Duodenal mucosa (tissue), 2 donors: ENCODE data around the gene TUBB4B.
"Not testable (repeated sequence)": the region's sequence is repeated elsewhere in the genome, so short reads cannot be mapped to it uniquely, and the experiment has no call there.

ENCODE experiments used
- H3K27ac ChIP-seq: one replicate; pipeline ENCODE4 v1.7.0; 2013; ENCODE audit warnings: low read depth, low read length
- H3K27me3 ChIP-seq, 2 donors: one replicate each; pipeline ENCODE4 v1.7.0; 2013; ENCODE audit warnings: low read length in 2 of 2, control low read depth in 1 of 2; ENCODE audit not compliant: insufficient read depth in 2 of 2, control insufficient read depth in 1 of 2
- H3K36me3 ChIP-seq, 2 donors: one replicate each; pipeline ENCODE4 v1.7.0; 2013; ENCODE audit warnings: low read length in 2 of 2, control low read depth in 1 of 2; ENCODE audit not compliant: insufficient read depth in 2 of 2, control insufficient read depth in 1 of 2
- H3K4me1 ChIP-seq, 2 donors: one replicate each; pipeline ENCODE4 v1.7.0; 2013; ENCODE audit warnings: low read length in 2 of 2, control low read depth in 1 of 2; ENCODE audit not compliant: insufficient read depth in 2 of 2, control insufficient read depth in 1 of 2
- H3K4me3 ChIP-seq, 2 donors: one replicate each; pipeline ENCODE4 v1.7.0; 2013; ENCODE audit warnings: low read length in 2 of 2, low read depth in 1 of 2
- H3K9ac ChIP-seq, 2 donors: one replicate each; pipeline ENCODE4 v1.7.0; 2013; ENCODE audit warnings: low read length in 2 of 2, low read depth in 1 of 2
- H3K9me3 ChIP-seq, 2 donors: one replicate each; pipeline ENCODE4 v1.7.0; 2013; ENCODE audit warnings: low read length in 2 of 2, control low read depth in 1 of 2; ENCODE audit not compliant: control insufficient read depth in 1 of 2

Gene TUBB4B

DNA sequence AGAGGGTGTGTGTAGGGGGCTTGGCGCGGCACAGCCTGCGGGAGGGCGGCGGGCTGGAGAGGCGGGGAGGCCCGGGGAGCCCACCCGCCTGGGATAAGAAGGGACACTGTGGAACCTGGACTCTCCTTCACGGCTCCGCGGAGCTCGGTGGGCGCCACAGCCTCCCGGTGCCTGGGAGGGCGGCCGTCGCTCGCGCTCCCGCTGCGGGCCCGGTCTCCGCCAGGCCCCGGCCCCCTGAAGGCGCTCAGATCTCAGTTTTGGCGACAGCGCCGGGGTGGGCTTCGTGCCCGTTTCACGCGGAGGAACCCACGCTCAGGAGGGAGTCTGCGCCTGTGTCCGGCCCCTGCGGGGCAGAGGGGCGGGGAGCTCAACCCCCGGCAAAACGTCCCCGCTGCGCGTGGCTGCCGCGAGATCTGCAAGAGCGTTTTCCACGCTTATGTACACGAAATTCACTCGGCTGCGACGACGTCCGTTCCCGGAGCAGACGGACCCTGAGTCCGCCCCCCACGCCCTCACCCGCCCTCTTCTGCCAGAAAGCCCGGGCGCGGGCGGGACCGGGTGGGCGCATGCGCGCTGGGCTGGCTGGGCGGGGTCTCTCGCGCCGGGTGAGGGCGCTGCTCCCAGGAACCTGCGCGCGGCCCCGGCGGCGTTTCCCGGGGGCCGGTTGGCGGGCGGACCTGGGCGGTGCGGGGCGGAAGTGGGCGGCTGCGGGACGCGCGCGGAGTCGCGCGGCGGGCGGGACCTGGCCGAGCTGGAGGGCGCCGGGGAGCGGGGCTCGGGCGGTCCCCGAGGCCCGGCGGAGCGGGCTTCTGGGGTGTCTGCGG, 13.7 kb downstream of the TUBB4B start, which contains the start of gene NELFB:
Gene NELFB (plus strand): TSS at position 704 of the 824 bp plus-strand sequence.
- no peaks in the 10 kb centered on the region for H3K9me3 ChIP-seq
- H3K27ac ChIP-seq, result peak within 1 kb of the TSS; percentile 63
- H3K4me1 ChIP-seq, result peaks cover 21 to 33% of the 10 kb centered on the region in 2 donors
- H3K36me3 ChIP-seq, result peaks cover 5 to 21% of the 10 kb centered on the region in 2 donors
- H3K27me3 ChIP-seq, result no peaks in the 10 kb centered on the region
- peak within 1 kb of the TSS; percentile 74 to 91 for H3K9ac ChIP-seq
- H3K4me3 ChIP-seq, result peak within 1 kb of the TSS; percentile 84 to 93

DNA sequence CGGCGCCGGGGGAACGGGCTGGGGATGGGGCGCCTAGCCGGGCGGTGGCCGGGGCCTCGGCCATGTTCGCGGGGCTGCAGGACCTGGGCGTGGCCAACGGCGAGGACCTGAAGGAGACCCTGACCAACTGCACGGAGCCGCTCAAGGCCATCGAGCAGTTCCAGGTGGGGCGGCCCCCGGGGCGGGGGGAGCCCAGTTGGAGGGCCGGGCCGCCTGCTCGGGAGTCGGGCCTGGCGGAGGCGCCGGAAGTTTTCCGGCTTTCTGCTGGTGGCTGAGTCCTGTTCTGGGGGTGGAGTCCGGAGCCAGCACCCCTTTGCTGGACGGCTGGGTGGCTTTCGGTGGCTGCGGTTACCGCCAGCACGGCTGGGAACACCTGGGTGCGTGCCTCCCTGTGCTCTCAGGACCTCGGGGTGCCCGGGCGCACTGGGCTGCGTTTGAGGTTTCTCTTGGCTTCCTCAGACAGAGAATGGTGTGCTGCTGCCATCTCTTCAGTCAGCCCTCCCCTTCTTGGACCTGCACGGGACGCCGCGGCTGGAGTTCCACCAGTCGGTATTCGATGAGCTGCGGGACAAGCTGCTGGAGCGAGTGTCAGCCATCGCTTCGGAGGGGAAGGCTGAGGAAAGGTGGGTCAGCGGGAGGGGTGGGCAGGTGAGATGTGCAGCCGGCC, 14.5 kb downstream of the TUBB4B start:
- Histone ChIP-seq H3K27ac (peak overlapping the region; percentile 32), H3K4me1 (peaks cover 21 to 33% of the 10 kb centered on the region in 2 donors), H3K27me3 (no peaks in the 10 kb centered on the region), H3K36me3 (peaks cover 5 to 21% of the 10 kb centered on the region in 2 donors), H3K9ac (peak overlapping the region; percentile 65 to 85), H3K4me3 (peak overlapping the region; percentile 84 to 93), H3K9me3 (no peaks in the 10 kb centered on the region)

DNA sequence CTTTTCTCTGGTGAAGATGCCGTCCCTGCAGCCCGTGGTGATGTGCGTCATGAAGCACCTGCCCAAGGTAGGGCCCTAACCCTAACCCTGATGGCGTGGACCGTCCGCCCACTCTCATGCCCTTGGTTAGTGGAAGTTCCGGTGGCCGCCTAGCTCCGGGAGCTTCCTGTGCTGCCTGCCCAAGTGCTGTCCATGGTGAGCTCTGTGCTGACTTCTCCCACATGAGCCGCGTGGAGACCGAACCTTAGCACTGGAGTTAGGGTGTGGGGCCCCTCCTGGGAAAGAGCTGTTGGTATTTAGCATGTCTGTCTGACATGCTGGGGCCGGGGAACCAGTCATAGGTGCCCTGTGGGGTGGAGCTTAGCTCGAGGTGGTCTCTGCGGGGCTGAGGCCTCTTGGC, 15.3 kb downstream of the TUBB4B start:
- peak overlapping the region; percentile 84 to 93 for H3K4me3 ChIP-seq
- peak overlapping the region; percentile 65 to 85 for H3K9ac ChIP-seq
- no peaks in the 10 kb centered on the region for H3K27me3 ChIP-seq
- H3K27ac ChIP-seq, result no peak overlapping the region
- H3K4me1 ChIP-seq, result peaks cover 21 to 33% of the 10 kb centered on the region in 2 donors
- H3K9me3 ChIP-seq, result no peaks in the 10 kb centered on the region
- peaks cover 5 to 21% of the 10 kb centered on the region in 2 donors for H3K36me3 ChIP-seq

DNA sequence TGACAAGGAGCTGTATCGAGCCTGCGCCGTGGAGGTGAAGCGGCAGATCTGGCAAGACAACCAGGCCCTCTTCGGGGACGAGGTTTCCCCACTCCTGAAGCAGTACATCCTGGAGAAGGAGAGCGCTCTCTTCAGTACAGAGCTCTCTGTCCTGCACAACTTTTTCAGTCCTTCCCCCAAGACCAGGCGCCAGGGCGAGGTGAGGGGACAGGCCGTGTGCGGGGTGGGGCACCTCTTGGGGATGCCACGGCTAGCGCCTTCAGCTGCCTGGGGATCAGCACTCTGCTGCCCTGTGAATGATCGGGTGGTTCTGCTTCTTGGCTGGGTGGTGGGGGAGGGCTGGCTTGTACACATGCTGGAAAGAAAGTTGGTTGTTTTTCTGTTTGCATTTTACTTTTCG, 15.8 kb downstream of the TUBB4B start:
- Histone ChIP-seq H3K9ac (no peak overlapping the region), H3K4me3 (peak overlapping the region; percentile 84 to 93), H3K27ac (no peak overlapping the region), H3K36me3 (peaks cover 5 to 21% of the 10 kb centered on the region in 2 donors), H3K27me3 (no peaks in the 10 kb centered on the region), H3K4me1 (peaks cover 21 to 33% of the 10 kb centered on the region in 2 donors), H3K9me3 (no peaks in the 10 kb centered on the region)

DNA sequence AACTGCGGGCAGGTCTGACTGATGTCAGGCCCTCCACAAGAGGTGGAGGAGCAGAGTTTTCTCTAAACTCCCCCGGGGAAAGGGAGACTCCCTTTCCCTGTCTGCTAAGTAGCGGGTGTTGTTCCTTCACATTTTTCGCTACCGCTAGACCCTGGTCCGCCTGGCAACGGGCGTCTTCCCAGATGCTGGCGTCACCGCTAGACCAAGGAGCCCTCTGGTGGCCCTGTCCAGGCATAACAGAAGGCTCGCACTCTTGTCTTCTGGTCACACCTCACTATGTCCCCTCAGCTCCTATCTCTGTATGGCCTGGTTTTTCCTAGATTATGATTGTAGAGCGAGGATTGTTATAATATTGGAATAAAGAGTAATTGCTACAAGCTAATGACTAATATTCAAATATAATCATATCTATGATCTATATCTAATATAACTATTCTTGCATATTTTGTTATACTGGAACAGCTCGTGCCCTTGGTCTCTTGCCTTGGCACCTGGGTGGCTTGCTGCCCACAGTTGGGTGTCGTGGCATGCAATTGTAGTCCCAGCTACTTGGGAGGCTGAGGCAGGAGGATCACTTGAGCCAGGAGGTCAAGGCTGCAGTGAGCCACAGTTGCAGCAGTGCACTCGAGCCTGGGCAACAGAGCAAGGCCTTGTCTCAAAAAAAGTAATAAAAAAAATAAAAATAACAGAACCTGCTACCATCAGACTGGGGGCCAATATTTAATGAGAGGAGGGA, 21.3 kb downstream of the TUBB4B start:
- not testable (repeated sequence) for H3K27ac ChIP-seq

DNA sequence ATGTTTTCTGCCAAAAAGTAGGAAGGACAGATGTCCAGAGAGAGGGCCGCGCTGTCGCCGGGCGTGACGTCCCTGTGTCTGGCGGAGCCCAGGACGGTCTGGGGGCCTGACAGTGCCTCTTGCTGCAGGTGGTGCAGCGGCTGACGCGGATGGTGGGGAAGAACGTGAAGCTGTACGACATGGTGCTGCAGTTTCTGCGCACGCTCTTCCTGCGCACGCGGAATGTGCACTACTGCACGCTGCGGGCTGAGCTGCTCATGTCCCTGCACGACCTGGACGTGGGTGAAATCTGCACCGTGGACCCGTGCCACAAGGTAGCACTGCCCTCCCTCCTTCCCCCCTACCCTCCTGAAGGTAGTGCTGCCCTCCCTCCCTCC, 21.8 kb downstream of the TUBB4B start:
- Histone ChIP-seq H3K27ac (no peak overlapping the region), H3K9me3 (no peaks in the 10 kb centered on the region), H3K4me3 (no peak overlapping the region), H3K36me3 (peaks cover 14 to 46% of the 10 kb centered on the region in 2 donors), H3K4me1 (peaks cover 2 to 3% of the 10 kb centered on the region in 2 donors), H3K27me3 (no peaks in the 10 kb centered on the region), H3K9ac (no peak overlapping the region)

More for the DNA sequence above, 21.3 kb downstream of the TUBB4B start:
- not testable (repeated sequence) for H3K4me1 ChIP-seq, H3K27me3 ChIP-seq, H3K9me3 ChIP-seq, H3K4me3 ChIP-seq, H3K9ac ChIP-seq
- peaks cover 14 to 46% of the 10 kb centered on the region in 2 donors for H3K36me3 ChIP-seq

DNA sequence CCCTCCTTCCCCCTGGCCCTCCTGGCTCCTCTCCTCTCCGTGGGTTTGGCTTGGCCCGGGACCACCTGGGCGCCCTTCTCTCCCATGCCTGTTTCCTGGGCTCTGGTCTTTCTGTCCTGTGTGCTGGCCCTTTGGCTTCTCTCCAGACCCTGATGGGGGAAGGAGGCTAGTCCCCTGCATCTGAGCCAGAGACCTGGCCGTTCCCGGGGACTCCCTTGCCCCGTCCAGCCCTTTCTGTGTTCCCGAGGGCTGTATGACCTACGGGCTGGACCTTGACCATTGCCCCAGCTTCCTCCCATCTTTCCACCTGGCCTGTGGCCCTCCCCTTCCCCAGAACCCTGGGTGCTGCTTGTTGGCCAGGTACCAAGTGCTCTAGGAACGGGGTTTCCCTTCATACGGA, 22.4 kb downstream of the TUBB4B start:
- peaks cover 14 to 41% of the 10 kb centered on the region in 2 donors for H3K36me3 ChIP-seq

DNA sequence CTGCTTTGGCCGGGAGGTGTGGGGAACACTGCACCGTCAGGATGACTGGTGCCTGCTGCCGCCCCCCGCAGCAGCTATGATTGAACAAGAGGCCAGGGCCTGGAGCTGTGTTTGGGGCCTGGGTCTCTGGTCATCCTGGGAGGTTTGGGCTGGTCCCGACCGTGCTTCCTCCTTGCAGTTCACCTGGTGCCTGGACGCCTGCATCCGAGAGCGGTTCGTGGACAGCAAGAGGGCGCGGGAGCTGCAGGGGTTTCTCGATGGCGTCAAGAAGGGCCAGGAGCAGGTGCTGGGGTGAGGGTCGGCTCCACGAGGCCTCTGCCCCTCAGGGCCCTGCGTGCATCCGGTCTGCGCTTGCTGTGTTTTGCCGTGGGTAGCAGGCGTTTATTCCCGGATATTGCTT, 23.0 kb downstream of the TUBB4B start:
- Histone ChIP-seq H3K27ac (no peak overlapping the region), H3K4me3 (no peak overlapping the region), H3K27me3 (no peaks in the 10 kb centered on the region), H3K9me3 (no peaks in the 10 kb centered on the region), H3K36me3 (peaks cover 12 to 42% of the 10 kb centered on the region in 2 donors), H3K9ac (no peak overlapping the region), H3K4me1 (peaks cover 10 to 12% of the 10 kb centered on the region in 2 donors)

More for the DNA sequence above, 22.4 kb downstream of the TUBB4B start:
- Histone ChIP-seq H3K27me3 (no peaks in the 10 kb centered on the region), H3K9ac (no peak overlapping the region), H3K27ac (no peak overlapping the region), H3K9me3 (no peaks in the 10 kb centered on the region), H3K4me3 (no peak overlapping the region), H3K4me1 (peaks cover 4 to 6% of the 10 kb centered on the region in 2 donors)

DNA sequence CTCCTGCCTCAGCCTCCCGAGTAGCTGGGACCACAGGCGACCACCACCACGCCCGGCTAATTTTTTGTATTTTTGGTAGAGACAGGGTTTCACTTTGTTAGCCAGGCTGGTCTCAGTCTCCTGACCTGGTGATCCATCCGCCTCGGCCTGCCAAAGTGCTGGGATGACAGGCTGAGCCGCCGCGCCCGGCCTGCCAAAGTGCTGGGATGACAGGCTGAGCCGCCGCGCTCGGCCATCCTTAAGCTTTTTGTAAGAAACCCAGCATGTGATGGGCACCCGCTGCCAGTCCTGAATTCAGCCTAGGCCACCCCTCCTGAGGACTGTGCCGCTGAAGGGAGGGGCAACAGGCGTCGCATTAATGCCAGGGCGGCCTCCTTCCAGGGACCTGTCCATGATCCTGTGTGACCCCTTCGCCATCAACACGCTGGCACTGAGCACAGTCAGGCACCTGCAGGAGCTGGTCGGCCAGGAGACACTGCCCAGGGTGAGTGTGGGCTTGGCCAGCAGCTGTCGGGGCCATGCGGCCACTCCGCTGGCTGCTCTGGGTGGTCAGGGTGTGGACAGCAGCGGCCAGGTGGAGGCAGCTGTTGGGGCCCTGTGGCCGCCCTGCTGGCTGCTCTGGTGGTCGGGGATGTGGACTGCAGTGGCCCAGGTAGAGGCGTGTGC, 24.5 kb downstream of the TUBB4B start:
- no peaks in the 10 kb centered on the region for H3K27me3 ChIP-seq
- H3K4me3 ChIP-seq, result no peak overlapping the region
- no peak overlapping the region for H3K27ac ChIP-seq
- H3K4me1 ChIP-seq, result peaks cover 18 to 21% of the 10 kb centered on the region in 2 donors
- no peaks in the 10 kb centered on the region for H3K9me3 ChIP-seq
- no peak overlapping the region for H3K9ac ChIP-seq
- H3K36me3 ChIP-seq, result peaks cover 12 to 40% of the 10 kb centered on the region in 2 donors
